K562 (cell line): Measurements from ENCODE around the gene VDR.

Experiments used
- CTCF ChIP-seq, 3 experiments: IDR thresholded peaks in 2 of 3; conservative IDR thresholded peaks in 1 of 3; 2 replicates each; pipeline ENCODE4 v1.5.1; 2011 to 2012; ENCODE audit warnings: low read length in 3 of 3, mild to moderate bottlenecking in 3 of 3, control low read depth in 2 of 3, improper control_type of control experiment in 1 of 3, inconsistent platforms in 1 of 3, low read depth in 1 of 3, mixed read lengths in 1 of 3, moderate library complexity in 1 of 3; ENCODE audit not compliant: insufficient read depth in 2 of 3
- EP300 ChIP-seq: IDR thresholded peaks from 2 replicates; pipeline ENCODE4 v1.6.1; 2012; ENCODE audit warnings: low read length, improper control_type of control experiment
- FOXK1 ChIP-seq: sonication (generic); formaldehyde crosslinking; IDR thresholded peaks from 2 replicates; pipeline ENCODE4 v1.8.0; 2022; ENCODE audit warnings: missing genetic modification reagents, mild to moderate bottlenecking, borderline replicate concordance
- HIVEP1 ChIP-seq: fragments of 250-450 bp; sonication (Bioruptor Pico); IDR thresholded peaks from 2 replicates; pipeline ENCODE4 v1.4.0; 2020; ENCODE audit warnings: mild to moderate bottlenecking
- ILF3 ChIP-seq: fragments of 450-650 bp; IDR thresholded peaks from 2 replicates; pipeline ENCODE4 v1.6.1; 2018; ENCODE audit warnings: antibody characterized with exemption, mild to moderate bottlenecking, moderate library complexity, borderline replicate concordance
- NCOA1 ChIP-seq: fragments of 450-650 bp; IDR thresholded peaks from 2 replicates; pipeline ENCODE4 v1.6.1; 2016; ENCODE audit warnings: low read depth
- PHF8 ChIP-seq: fragments of 200-600 bp; sonication (generic); IDR thresholded peaks from 2 replicates; pipeline ENCODE4 v1.6.1; 2012; ENCODE audit warnings: mixed run types, mild to moderate bottlenecking, inconsistent platforms, low read length, moderate library complexity, borderline replicate concordance
- POLR2A ChIP-seq: fragments of 450-650 bp; conservative IDR thresholded peaks from 2 replicates; pipeline ENCODE4 v1.6.1; 2016
- POLR2AphosphoS5 ChIP-seq: IDR thresholded peaks from 2 replicates; pipeline ENCODE4 v1.6.1; 2011; ENCODE audit warnings: mild to moderate bottlenecking, low read depth, low read length, moderate library complexity; ENCODE audit not compliant: control insufficient read depth, insufficient read depth
- RBM17 ChIP-seq: fragments of 200-400 bp; formaldehyde crosslinking; IDR thresholded peaks from 2 replicates; pipeline ENCODE4 v1.6.1; 2017; ENCODE audit warnings: low read depth, mild to moderate bottlenecking, low read length, borderline replicate concordance
- RFX1 ChIP-seq: fragments of 450-650 bp; IDR thresholded peaks from 2 replicates; pipeline ENCODE4 v1.6.1; 2016; ENCODE audit warnings: mild to moderate bottlenecking, moderate library complexity
- TBL1XR1 ChIP-seq, 2 experiments: IDR thresholded peaks; 2 replicates each; pipeline ENCODE4 v1.6.1; 2012; ENCODE audit warnings: improper control_type of control experiment in 2 of 2, low read length in 2 of 2, mild to moderate bottlenecking in 1 of 2
- ZNF717 ChIP-seq: fragments of 250-450 bp; sonication (Bioruptor Pico); IDR thresholded peaks from 2 replicates; pipeline ENCODE4 v1.5.0; 2021

DNA sequence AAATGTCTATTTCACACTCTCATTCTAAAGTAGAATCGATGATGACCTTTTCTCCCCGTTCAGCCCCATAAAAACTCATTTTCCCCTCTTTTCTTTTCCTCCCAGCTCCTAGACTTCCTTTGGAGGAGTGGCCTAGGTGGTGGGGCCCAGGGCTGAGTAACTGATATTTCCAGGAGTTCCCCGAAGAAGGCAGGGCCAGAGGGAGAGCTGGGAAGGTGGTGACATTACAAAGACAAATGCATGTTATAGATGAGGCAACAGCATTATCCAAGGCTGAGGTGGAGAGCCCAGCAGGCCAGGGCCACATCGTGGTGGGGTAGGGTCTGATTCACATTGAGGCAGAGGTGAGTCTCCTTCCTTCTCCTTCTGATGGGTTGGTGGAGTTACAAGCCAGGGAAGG is 62.9 kb downstream of the VDR start:
- TF ChIP-seq ILF3 (no peak), POLR2A (no peak), RBM17 (no peak), TBL1XR1 (IDR thresholded peaks at IDR 0.05; ENCODE audit: low read length in 2 of 2) (no peak), FOXK1 (CRISPR knock-in tag) (no peak), NCOA1 (no peak), PHF8 (no peak), RFX1 (no peak), HIVEP1 (CRISPR knock-in tag) (no peak), CTCF (IDR thresholded peaks at IDR 0.05 in 2 of 3, conservative IDR thresholded peaks at IDR 0.05 in 1 of 3; ENCODE audit: insufficient read depth in 2 of 3, low read depth in 1 of 3, low read length in 3 of 3) (no peak), ZNF717 (CRISPR knock-in tag) (no peak), POLR2AphosphoS5 (no peak), EP300 (no peak)
